Nephron progenitor cell (in vitro differentiated cells): ENCODE measurements around the gene MAP2K2.
"Not testable (repeated sequence)": the region's sequence is repeated elsewhere in the genome, so short reads cannot be mapped to it uniquely, and the experiment has no call there.

ENCODE experiments used
- DNase-seq: peaks from one replicate; pipeline ENCODE4 v3.0.0; 2021
- H3K27ac Mint-ChIP-seq: 2 replicates; pipeline ENCODE4 v1.8.0; 2021; ENCODE audit warnings: mild to moderate bottlenecking, moderate library complexity, mixed read lengths
- H3K27me3 Mint-ChIP-seq: 2 replicates; pipeline ENCODE4 v1.8.0; 2021; ENCODE audit warnings: mild to moderate bottlenecking, low read depth, mixed read lengths; ENCODE audit not compliant: poor library complexity
- H3K36me3 Mint-ChIP-seq: 2 replicates; pipeline ENCODE4 v1.8.0; 2021; ENCODE audit warnings: low read depth, mixed read lengths
- H3K4me1 Mint-ChIP-seq: 2 replicates; pipeline ENCODE4 v1.8.0; 2021; ENCODE audit warnings: mixed read lengths
- H3K4me3 Mint-ChIP-seq: 2 replicates; pipeline ENCODE4 v1.8.0; 2021; ENCODE audit warnings: mild to moderate bottlenecking, moderate library complexity, mixed read lengths
- H3K9me3 Mint-ChIP-seq: 2 replicates; pipeline ENCODE4 v1.8.0; 2021; ENCODE audit warnings: mild to moderate bottlenecking, moderate library complexity, mixed read lengths
- TF ChIP-seq, protein P1 (sequence below): fragments of 200-600 bp; sonication (generic); IDR thresholded peaks from 2 replicates; pipeline ENCODE4 v1.5.0; 2021; ENCODE audit warnings: antibody characterized with exemption

The MAP2K2 gene

DNA sequence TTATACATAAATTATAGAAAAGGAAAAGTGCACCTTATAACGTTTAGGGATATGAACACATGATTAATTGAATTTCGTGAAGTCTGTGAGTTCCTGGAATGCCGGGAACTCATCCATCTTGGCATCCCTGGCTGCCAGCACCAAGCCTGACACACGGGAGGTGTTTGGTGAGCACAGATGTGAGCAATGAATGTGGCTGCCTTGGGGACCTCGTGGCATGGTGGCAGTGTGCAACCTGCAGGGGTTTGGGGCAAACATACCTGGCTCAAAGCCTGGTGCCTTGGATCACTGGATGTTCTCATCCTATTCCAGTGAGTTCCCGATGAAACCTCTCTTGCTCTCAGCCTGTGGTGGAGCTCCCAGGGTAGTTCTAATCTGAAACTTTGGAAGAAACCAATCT, 10.4 kb upstream of the MAP2K2 start:
- peaks cover 25% of the 10 kb centered on the region for H3K27me3 Mint-ChIP-seq
- no peaks in the 10 kb centered on the region for H3K9me3 Mint-ChIP-seq
- DNase-seq: no peak
- no peaks in the 10 kb centered on the region for H3K36me3 Mint-ChIP-seq
- TF ChIP-seq, protein P1, sequence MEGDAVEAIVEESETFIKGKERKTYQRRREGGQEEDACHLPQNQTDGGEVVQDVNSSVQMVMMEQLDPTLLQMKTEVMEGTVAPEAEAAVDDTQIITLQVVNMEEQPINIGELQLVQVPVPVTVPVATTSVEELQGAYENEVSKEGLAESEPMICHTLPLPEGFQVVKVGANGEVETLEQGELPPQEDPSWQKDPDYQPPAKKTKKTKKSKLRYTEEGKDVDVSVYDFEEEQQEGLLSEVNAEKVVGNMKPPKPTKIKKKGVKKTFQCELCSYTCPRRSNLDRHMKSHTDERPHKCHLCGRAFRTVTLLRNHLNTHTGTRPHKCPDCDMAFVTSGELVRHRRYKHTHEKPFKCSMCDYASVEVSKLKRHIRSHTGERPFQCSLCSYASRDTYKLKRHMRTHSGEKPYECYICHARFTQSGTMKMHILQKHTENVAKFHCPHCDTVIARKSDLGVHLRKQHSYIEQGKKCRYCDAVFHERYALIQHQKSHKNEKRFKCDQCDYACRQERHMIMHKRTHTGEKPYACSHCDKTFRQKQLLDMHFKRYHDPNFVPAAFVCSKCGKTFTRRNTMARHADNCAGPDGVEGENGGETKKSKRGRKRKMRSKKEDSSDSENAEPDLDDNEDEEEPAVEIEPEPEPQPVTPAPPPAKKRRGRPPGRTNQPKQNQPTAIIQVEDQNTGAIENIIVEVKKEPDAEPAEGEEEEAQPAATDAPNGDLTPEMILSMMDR: no peak
- H3K4me1 Mint-ChIP-seq: peaks cover 6% of the 10 kb centered on the region
- no peak overlapping the region for H3K27ac Mint-ChIP-seq
- H3K4me3 Mint-ChIP-seq: no peak overlapping the region

DNA sequence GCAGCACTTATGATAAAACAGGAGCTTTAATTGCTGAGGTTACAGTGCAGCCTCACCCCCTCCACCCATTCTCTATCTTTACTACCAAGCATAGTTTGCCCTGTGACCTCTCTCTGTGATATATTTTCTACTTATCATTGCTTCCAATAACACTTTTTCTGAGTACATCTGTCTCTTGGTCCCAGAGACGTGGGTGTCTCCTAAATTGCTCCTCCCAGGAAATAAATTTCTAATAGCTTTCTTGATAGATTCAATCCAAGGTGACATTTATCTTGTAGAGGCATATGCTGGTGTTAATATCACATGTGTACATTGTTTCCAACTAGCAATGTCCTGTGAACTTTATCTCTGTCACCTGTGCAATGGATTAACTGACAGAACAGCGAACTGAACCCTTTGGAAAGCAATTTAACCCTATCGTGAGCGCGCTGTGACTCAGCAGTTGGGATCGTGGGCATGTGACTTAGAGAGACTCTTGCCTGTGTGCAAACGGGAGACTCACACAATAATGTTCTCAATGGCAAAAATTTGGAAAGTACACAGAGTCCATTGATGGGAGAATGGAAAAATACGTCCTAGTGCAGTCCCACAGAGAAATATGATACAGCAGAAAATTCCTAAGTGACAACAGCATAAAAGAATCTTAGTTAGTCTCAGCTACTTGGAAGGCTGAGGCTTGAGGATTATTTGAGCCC, 7.0 kb upstream of the MAP2K2 start:
- DNase-seq: no peak
- Mint-ChIP-seq H3K4me1 (peaks cover 6% of the 10 kb centered on the region), H3K27ac (no peak overlapping the region), H3K36me3 (no peaks in the 10 kb centered on the region), H3K27me3 (peaks cover 19% of the 10 kb centered on the region), H3K9me3 (no peaks in the 10 kb centered on the region), H3K4me3 (no peak overlapping the region)
- TF ChIP-seq, protein P1: no peak

DNA sequence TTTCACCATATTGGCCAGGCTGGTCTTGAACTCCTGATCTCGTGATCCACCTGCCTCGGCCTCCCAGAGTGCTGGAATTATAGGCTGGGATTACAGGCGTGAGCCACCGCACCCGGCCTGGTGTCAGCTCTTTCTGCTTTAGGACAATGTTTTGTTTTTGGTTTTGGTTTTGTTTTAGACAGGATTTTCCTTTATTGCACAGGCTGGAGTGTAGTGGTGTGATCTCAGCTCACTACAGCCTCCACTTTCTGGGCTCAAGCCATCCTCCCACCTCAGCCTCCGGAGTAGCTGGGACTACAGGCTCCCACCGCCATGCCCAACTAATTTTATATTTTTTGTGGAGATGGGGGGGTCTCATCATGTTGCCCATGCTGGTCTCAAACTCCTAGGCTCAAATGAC, 5.1 kb upstream of the MAP2K2 start:
- not testable (repeated sequence) for H3K4me3 Mint-ChIP-seq, H3K36me3 Mint-ChIP-seq, DNase-seq, H3K9me3 Mint-ChIP-seq, H3K27ac Mint-ChIP-seq, H3K27me3 Mint-ChIP-seq
- H3K4me1 Mint-ChIP-seq: peaks cover 12% of the 10 kb centered on the region

DNA sequence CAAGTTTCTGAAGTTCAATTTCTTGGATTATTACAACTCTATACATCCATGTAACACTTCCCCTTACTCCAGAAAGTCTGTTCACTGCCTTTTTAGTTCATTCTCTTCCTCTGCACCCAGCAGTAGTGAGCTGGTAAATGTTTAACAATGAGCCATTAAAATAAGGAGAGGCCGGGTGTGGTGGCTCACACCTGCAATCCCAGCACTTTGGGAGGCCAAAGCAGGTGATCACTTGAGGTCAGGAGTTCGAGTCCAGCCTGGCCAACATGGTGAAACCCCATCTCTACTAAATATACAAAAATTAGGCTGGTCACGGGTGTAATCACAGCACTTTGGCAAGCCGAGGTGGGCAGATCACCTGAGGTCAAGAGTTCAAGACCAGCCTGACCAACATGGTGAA, 3.4 kb upstream of the MAP2K2 start:
- peaks cover 22% of the 10 kb centered on the region for H3K4me1 Mint-ChIP-seq
- H3K4me3 Mint-ChIP-seq, DNase-seq, H3K27me3 Mint-ChIP-seq, H3K27ac Mint-ChIP-seq, H3K36me3 Mint-ChIP-seq, H3K9me3 Mint-ChIP-seq: not testable (repeated sequence)

DNA sequence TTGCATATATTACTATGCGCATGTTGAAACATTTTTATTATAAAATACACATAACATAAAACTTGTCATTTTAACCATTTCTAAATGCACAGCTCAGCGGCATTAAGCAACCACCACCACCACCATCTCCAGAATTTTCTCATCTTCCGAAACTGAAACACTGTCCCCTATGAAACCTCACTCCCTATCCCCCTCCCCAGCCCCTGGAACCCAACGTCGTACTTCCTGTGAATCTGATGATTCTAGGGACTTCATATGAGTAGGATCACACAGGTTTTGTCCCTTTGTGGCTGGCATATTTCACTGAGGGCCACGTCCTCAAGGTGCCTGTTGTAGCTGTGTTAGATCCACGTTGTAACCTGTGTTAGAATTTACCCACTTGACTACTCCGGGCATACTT, 716 bp upstream of the MAP2K2 start:
- TF ChIP-seq, protein P1: no peak
- Mint-ChIP-seq H3K4me3 (peak overlapping the region; percentile 84), H3K4me1 (peaks cover 17% of the 10 kb centered on the region), H3K27ac (peak overlapping the region; percentile 64), H3K27me3 (no peaks in the 10 kb centered on the region), H3K36me3 (peaks cover 6% of the 10 kb centered on the region), H3K9me3 (no peaks in the 10 kb centered on the region)
- no peak for DNase-seq

DNA sequence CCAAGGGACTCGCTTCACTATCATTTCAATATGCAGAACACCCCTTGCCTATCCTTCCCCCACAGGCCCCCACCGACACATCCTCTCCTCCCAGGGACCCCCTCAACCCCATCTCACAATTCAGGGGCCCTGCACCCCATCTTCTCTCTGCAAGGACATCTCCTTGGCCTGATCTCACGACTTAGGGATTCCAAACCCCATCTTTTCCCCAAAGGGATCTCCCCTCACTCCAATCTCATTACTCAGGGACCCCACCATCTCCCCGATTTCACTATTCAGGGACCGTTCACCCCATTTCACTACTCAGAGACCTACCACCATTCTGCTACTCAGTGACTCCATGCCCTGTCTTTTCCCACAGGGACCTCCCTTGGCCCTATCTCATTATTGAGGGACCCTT, 1.4 kb downstream of the MAP2K2 start:
- H3K4me1 Mint-ChIP-seq: peaks cover 17% of the 10 kb centered on the region
- no peak for DNase-seq
- peaks cover 14% of the 10 kb centered on the region for H3K36me3 Mint-ChIP-seq
- H3K27ac Mint-ChIP-seq: no peak overlapping the region
- H3K4me3 Mint-ChIP-seq: peak overlapping the region; percentile 99
- TF ChIP-seq, protein P1: no peak
- no peaks in the 10 kb centered on the region for H3K27me3 Mint-ChIP-seq
- no peaks in the 10 kb centered on the region for H3K9me3 Mint-ChIP-seq

DNA sequence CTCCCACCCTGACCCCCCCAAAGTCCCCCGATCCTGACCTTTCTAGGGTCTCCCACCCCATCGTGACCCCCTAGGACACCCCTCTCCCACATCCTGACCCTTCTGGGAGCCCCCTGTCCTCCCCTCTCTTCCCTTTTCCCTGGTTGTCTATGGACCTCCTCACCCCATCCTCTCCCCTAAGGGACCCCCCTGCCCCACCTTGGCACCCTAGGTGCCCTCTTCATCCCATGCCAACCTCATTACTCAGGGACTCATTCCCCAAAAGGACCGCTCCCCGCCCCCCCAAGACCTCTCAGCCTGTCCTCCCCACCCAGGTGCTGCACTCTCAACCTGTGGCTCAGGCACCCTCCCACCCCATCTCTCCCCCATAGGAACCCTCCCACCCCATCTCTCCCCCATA, 2.1 kb downstream of the MAP2K2 start:
- Mint-ChIP-seq H3K36me3 (peaks cover 21% of the 10 kb centered on the region), H3K4me3 (no peak overlapping the region), H3K27ac (no peak overlapping the region), H3K9me3 (no peaks in the 10 kb centered on the region), H3K4me1 (peaks cover 17% of the 10 kb centered on the region), H3K27me3 (peaks cover 2% of the 10 kb centered on the region)
- DNase-seq: no peak
- TF ChIP-seq, protein P1: no peak
